Measurements from ENCODE around the gene DVL1. TPM values are rescaled to one million over a fixed set of nuclear protein-coding genes. Genes with fewer than 3 reads are reported as not detected.

Gene DVL1
- total and polyA plus RNA-seq, 5 donors = 64.4 to 87.4 (median 66.4) TPM

GRCh38 chr1:1313500-1314236 is 35.5 kb downstream of the DVL1 start:
- Histone ChIP-seq H3K9me3 (ENCODE audit: control insufficient read depth, low read length) (no peaks in the 10 kb centered on the region), H3K4me3 (ENCODE audit: low read length) (no peak overlapping the region), H3K27me3 (ENCODE audit: control insufficient read depth, insufficient read depth) (no peaks in the 10 kb centered on the region), H3K4me1 (ENCODE audit: control insufficient read depth, insufficient read depth, low read length) (no peaks in the 10 kb centered on the region), H3K27ac (ENCODE audit: low read length) (no peak overlapping the region)
- intact Hi-C loops (cut with DNase I) = no loop called here
- no peak for DNase-seq
- ATAC-seq = no peak
- WGBS = 85% methylated on average over 37 of the region's 37 CpGs

- Histone ChIP-seq H3K9me3 (ENCODE audit: control insufficient read depth, low read length) (no peaks in the 10 kb centered on the region), H3K4me1 (ENCODE audit: control insufficient read depth, insufficient read depth, low read length) (no peaks in the 10 kb centered on the region), H3K27ac (ENCODE audit: low read length) (no peak overlapping the region), H3K27me3 (ENCODE audit: control insufficient read depth, insufficient read depth) (no peaks in the 10 kb centered on the region), H3K4me3 (ENCODE audit: low read length) (no peak overlapping the region)
- ATAC-seq = no peak
- intact Hi-C loops (cut with DNase I) = no loop called here
- WGBS = 90% methylated on average over 49 of the region's 49 CpGs
- DNase-seq = no peak
Measured at GRCh38 chr1:1312450-1313314, 36.5 kb downstream of the DVL1 start.

GRCh38 chr1:1311107-1312104 is 37.8 kb downstream of the DVL1 start:
- Histone ChIP-seq H3K9me3 (ENCODE audit: control insufficient read depth, low read length) (no peaks in the 10 kb centered on the region), H3K27ac (ENCODE audit: low read length) (no peak overlapping the region), H3K27me3 (ENCODE audit: control insufficient read depth, insufficient read depth) (no peaks in the 10 kb centered on the region), H3K4me1 (ENCODE audit: control insufficient read depth, insufficient read depth, low read length) (peaks cover 5% of the 10 kb centered on the region), H3K4me3 (ENCODE audit: low read length) (no peak overlapping the region)
- intact Hi-C loops (cut with DNase I) = no loop called here
- whole genome bisulfite sequencing = 88% methylated on average over 22 of the region's 22 CpGs
- ATAC-seq (no peak), DNase-seq (no peak)

GRCh38 chr1:1310476-1311053 is 38.7 kb downstream of the DVL1 start:
- peaks cover 5% of the 10 kb centered on the region for H3K4me1 ChIP-seq (ENCODE audit: control insufficient read depth, insufficient read depth, low read length)
- 87% methylated on average over 21 of the region's 21 CpGs for WGBS
- no peak for ATAC-seq
- H3K27ac ChIP-seq (ENCODE audit: low read length) = no peak overlapping the region
- no peaks in the 10 kb centered on the region for H3K9me3 ChIP-seq (ENCODE audit: control insufficient read depth, low read length)
- intact Hi-C loops (cut with DNase I) = no loop called here
- no peak overlapping the region for H3K4me3 ChIP-seq (ENCODE audit: low read length)
- no peaks in the 10 kb centered on the region for H3K27me3 ChIP-seq (ENCODE audit: control insufficient read depth, insufficient read depth)
- no peak for DNase-seq

GRCh38 chr1:1310109-1310385 is 39.2 kb downstream of the DVL1 start:
- no peak overlapping the region for H3K27ac ChIP-seq (ENCODE audit: low read length)
- ATAC-seq (no peak), DNase-seq (no peak)
- 81% methylated on average over 3 of the region's 3 CpGs for whole genome bisulfite sequencing
- H3K4me3 ChIP-seq (ENCODE audit: low read length) = no peak overlapping the region
- no peaks in the 10 kb centered on the region for H3K27me3 ChIP-seq (ENCODE audit: control insufficient read depth, insufficient read depth)
- peaks cover 5% of the 10 kb centered on the region for H3K4me1 ChIP-seq (ENCODE audit: control insufficient read depth, insufficient read depth, low read length)
- intact Hi-C loops (cut with DNase I) = no loop called here
- no peaks in the 10 kb centered on the region for H3K9me3 ChIP-seq (ENCODE audit: control insufficient read depth, low read length)

- H3K4me1 ChIP-seq (ENCODE audit: control insufficient read depth, insufficient read depth, low read length) = peaks cover 5% of the 10 kb centered on the region
Measured at GRCh38 chr1:1309251-1310108, 39.7 kb downstream of the DVL1 start.

DNA sequence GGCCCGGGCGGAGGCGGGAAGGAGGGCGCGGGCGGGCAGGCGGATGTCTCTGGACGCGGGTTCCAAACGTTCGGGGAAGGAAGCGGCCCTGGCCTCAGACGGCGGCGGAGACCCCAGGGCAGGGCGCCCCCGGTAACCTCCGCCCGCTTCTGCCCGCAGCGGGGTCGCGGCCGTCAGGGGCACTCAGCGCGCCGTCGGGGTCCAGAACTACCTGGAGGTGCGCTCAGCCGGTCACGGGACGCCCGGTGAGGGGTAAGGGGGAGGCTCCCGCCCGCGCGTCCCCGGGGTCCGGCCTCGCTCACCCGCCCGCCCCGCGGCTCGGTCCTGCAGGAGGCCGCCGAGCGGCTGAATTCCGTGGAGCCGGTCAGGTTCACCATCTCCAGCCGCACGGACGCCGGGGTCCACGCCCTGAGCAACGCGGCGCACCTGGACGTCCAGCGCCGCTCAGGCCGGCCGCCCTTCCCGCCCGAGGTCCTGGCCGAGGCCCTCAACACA is 40.4 kb downstream of the DVL1 start:
- Histone ChIP-seq H3K27me3 (ENCODE audit: control insufficient read depth, insufficient read depth) (no peaks in the 10 kb centered on the region), H3K27ac (ENCODE audit: low read length) (peak overlapping the region; percentile 80), H3K4me1 (ENCODE audit: control insufficient read depth, insufficient read depth, low read length) (peaks cover 5% of the 10 kb centered on the region), H3K9me3 (ENCODE audit: control insufficient read depth, low read length) (no peaks in the 10 kb centered on the region), H3K4me3 (ENCODE audit: low read length) (peak overlapping the region; percentile 72)
- DNase-seq (no peak), ATAC-seq (peak in 1 of 2 donors; percentile 0)
- intact Hi-C loops (cut with DNase I) = no loop called here
- under 1% methylated on average over 66 of the region's 66 CpGs for WGBS

More at GRCh38 chr1:1309251-1310108, 39.7 kb downstream of the DVL1 start:
- intact Hi-C loops (cut with DNase I) = no loop called here
- peak overlapping the region; percentile 72 for H3K4me3 ChIP-seq (ENCODE audit: low read length)
- DNase-seq = peak in 1 of 3 donors; percentile 58
- no peak overlapping the region for H3K27ac ChIP-seq (ENCODE audit: low read length)
- no peaks in the 10 kb centered on the region for H3K9me3 ChIP-seq (ENCODE audit: control insufficient read depth, low read length)
- WGBS = 34% methylated on average over 57 of the region's 57 CpGs
- H3K27me3 ChIP-seq (ENCODE audit: control insufficient read depth, insufficient read depth) = no peaks in the 10 kb centered on the region
- ATAC-seq = no peak

DNA sequence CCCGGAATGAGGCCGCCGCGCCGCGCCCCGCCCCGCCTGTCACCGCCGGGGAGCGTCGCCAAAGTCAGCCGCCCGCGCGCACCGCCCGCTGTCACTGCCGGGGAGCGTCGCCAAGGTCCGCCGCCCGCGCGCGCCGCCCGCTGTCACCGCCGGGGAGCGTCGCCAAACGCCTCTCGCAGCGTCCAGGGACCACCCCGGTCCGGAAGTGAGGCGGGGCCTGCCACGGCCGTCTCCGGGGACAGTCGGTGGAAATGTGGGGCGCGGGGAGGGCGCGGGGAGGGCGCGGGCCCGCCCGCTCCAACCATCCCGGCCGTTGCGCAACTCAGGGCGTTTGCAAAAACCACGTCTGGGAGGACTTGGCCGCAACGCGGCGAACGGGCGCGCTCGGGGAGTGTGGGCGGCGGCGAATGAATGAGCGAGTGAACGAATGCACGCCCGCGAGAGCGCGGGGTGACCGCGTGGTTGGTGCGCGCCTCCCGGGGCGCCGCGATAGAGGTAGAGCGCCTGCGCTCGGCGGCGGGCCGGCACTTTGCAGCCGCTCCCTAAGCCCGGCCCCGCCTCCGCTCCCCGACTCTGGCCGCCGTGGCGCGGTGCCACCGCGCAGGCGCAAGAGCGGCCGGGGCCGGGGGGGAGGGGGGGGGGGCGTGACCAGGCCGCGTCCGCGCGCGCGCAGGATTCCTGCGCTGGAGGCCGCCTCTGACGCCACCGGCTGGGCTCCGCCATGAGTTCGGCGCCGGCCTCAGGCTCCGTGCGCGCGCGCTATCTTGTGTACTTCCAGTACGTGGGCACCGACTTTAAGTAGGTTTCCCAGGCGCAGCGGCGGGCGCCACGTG is 41.1 kb downstream of the DVL1 start, which contains the start of the genes ACAP3 and PUSL1:
Gene ACAP3, minus strand, starts transcription at position 8 of the 833 bp plus-strand sequence. CDS start 115 bp downstream, outside the sequence.
Gene PUSL1, plus strand, starts transcription at position 675 of the 833 bp plus-strand sequence. Its CDS starts 47 bp downstream, at position 722.
- H3K4me1 ChIP-seq (ENCODE audit: control insufficient read depth, insufficient read depth, low read length) = peaks cover 5% of the 10 kb centered on the region

More for the DNA sequence above, 41.1 kb downstream of the DVL1 start, which contains the start of the genes ACAP3 and PUSL1:
- ATAC-seq = peak; percentile 69 to 78
- Histone ChIP-seq H3K27ac (ENCODE audit: low read length) (peak within 1 kb of the TSS; percentile 80), H3K4me3 (ENCODE audit: low read length) (peak within 1 kb of the TSS; percentile 72), H3K9me3 (ENCODE audit: control insufficient read depth, low read length) (no peaks in the 10 kb centered on the region), H3K27me3 (ENCODE audit: control insufficient read depth, insufficient read depth) (no peaks in the 10 kb centered on the region)
- peak; percentile 96 to 98 (median 97) for DNase-seq
- intact Hi-C loops (cut with DNase I) = no loop called here
- under 1% methylated on average over 123 of the region's 131 CpGs for WGBS
